ENCODE data around the gene KRTAP10-5. TPM values are rescaled to one million over a fixed set of nuclear protein-coding genes. Genes with fewer than 3 reads are reported as not detected.

Gene KRTAP10-5
- total RNA-seq, 4 donors from 2014 or later = not detected

- intact Hi-C loops (cut with DNase I) = no loop called here
- H3K36me3 ChIP-seq = no peaks in the 10 kb centered on the region
- H3K4me1 ChIP-seq = no peaks in the 10 kb centered on the region
- H3K9me3 ChIP-seq = peaks cover 0 to 27% (median 8%) of the 10 kb centered on the region in 4 donors
- H3K27me3 ChIP-seq = peaks cover 0 to 21% (median 0%) of the 10 kb centered on the region in 4 donors
- H3K4me3 ChIP-seq = no peak overlapping the region
- WGBS = 84% methylated on average over 1 of the region's 1 CpG
- no peak overlapping the region for H3K27ac ChIP-seq (replicated peaks in 1 of 4)
- TF ChIP-seq POLR2A (IDR thresholded peaks at IDR 0.05; ENCODE audit: low read depth) (no peak), EP300 (IDR thresholded peaks at IDR 0.05) (no peak), POLR2AphosphoS5 (IDR thresholded peaks at IDR 0.05) (no peak), CTCF (IDR thresholded peaks at IDR 0.05) (no peak)
- DNase-seq (ENCODE audit: extremely low spot score) = no peak
Measured at GRCh38 chr21:44542716-44543115, 37.7 kb downstream of the KRTAP10-5 start.

GRCh38 chr21:44540741-44541288 is 39.6 kb downstream of the KRTAP10-5 start:
- Histone ChIP-seq H3K9me3 (peaks cover 0 to 18% (median 4%) of the 10 kb centered on the region in 4 donors), H3K4me3 (no peak overlapping the region), H3K27ac (replicated peaks in 1 of 4) (no peak overlapping the region), H3K36me3 (no peaks in the 10 kb centered on the region), H3K4me1 (no peaks in the 10 kb centered on the region), H3K27me3 (peaks cover 0 to 19% (median 0%) of the 10 kb centered on the region in 4 donors)
- no peak for TF ChIP-seq CTCF (IDR thresholded peaks at IDR 0.05)
- no peak for TF ChIP-seq EP300 (IDR thresholded peaks at IDR 0.05)
- WGBS = 84% methylated on average over 11 of the region's 11 CpGs
- DNase-seq (ENCODE audit: extremely low spot score) = no peak
- intact Hi-C loops (cut with DNase I) = no loop called here

- intact Hi-C loops (cut with DNase I) = no loop called here
- H3K9me3 ChIP-seq = peaks cover 0 to 18% (median 4%) of the 10 kb centered on the region in 4 donors
- no peak within 1 kb of the TSS for H3K4me3 ChIP-seq
- no peak within 1 kb of the TSS for H3K27ac ChIP-seq (replicated peaks in 1 of 4)
- no peak for TF ChIP-seq CTCF (IDR thresholded peaks at IDR 0.05)
- no peak for TF ChIP-seq EP300 (IDR thresholded peaks at IDR 0.05)
- TF ChIP-seq POLR2A (IDR thresholded peaks at IDR 0.05; ENCODE audit: low read depth) = no peak
- no peak for TF ChIP-seq POLR2AphosphoS5 (IDR thresholded peaks at IDR 0.05)
- peak; percentile 31 for DNase-seq (ENCODE audit: extremely low spot score)
- H3K36me3 ChIP-seq = no peaks in the 10 kb centered on the region
- no peaks in the 10 kb centered on the region for H3K4me1 ChIP-seq
- H3K27me3 ChIP-seq = peaks cover 0 to 19% (median 0%) of the 10 kb centered on the region in 4 donors
- WGBS = 67% methylated on average over 14 of the region's 21 CpGs
Measured at GRCh38 chr21:44539991-44540666, 40.3 kb downstream of the KRTAP10-5 start, which contains the start of gene KRTAP10-1. Gene KRTAP10-1, minus strand, starts transcription at chr21:44540195. Its CDS starts 45 bp downstream, at chr21:44540150.

GRCh38 chr21:44539046-44539445 is 41.4 kb downstream of the KRTAP10-5 start:
- no peak for TF ChIP-seq POLR2AphosphoS5 (IDR thresholded peaks at IDR 0.05)
- WGBS = 83% methylated on average over 8 of the region's 14 CpGs
- H3K9me3 ChIP-seq = peaks cover 0 to 18% (median 4%) of the 10 kb centered on the region in 4 donors
- peak; percentile 75 for DNase-seq (ENCODE audit: extremely low spot score)
- H3K4me1 ChIP-seq = no peaks in the 10 kb centered on the region
- no peak overlapping the region for H3K27ac ChIP-seq (replicated peaks in 1 of 4)
- H3K4me3 ChIP-seq = no peak overlapping the region
- intact Hi-C loops (cut with DNase I) = no loop called here
- H3K36me3 ChIP-seq = no peaks in the 10 kb centered on the region
- H3K27me3 ChIP-seq = peaks cover 0 to 19% (median 0%) of the 10 kb centered on the region in 4 donors

GRCh38 chr21:44537930-44538911 is 42.2 kb downstream of the KRTAP10-5 start:
- DNase-seq (ENCODE audit: extremely low spot score) = peak; percentile 64
- H3K27ac ChIP-seq (replicated peaks in 1 of 4) = no peak overlapping the region
- 97% methylated on average over 19 of the region's 33 CpGs for WGBS

More at GRCh38 chr21:44537930-44538911, 42.2 kb downstream of the KRTAP10-5 start:
- no peak overlapping the region for H3K4me3 ChIP-seq
- intact Hi-C loops (cut with DNase I) = no loop called here
- TF ChIP-seq POLR2A (IDR thresholded peaks at IDR 0.05; ENCODE audit: low read depth) = no peak
- no peak for TF ChIP-seq POLR2AphosphoS5 (IDR thresholded peaks at IDR 0.05)
- TF ChIP-seq EP300 (IDR thresholded peaks at IDR 0.05) = no peak
- TF ChIP-seq CTCF (IDR thresholded peaks at IDR 0.05) = no peak
- H3K4me1 ChIP-seq = no peaks in the 10 kb centered on the region
- H3K27me3 ChIP-seq = peaks cover 0 to 26% (median 0%) of the 10 kb centered on the region in 4 donors
- no peaks in the 10 kb centered on the region for H3K36me3 ChIP-seq
- H3K9me3 ChIP-seq = peaks cover 0 to 15% (median 4%) of the 10 kb centered on the region in 4 donors
